ENCODE measurements around the gene KRT27.

- TF ChIP-seq CTCF (IDR thresholded peaks at IDR 0.05): no peak
- no peak for TF ChIP-seq POLR2A (IDR thresholded peaks at IDR 0.05)
Measured at GRCh38 chr17:40812639-40813038, 30.3 kb upstream of the KRT27 start.
